Fibroblast of lung (primary cell): Measurements from ENCODE around the gene KCTD8. TPM values are rescaled to one million over a fixed set of nuclear protein-coding genes. Genes with fewer than 3 reads are reported as not detected.

ENCODE experiments used
- DNase-seq, 2 donors: peaks; one replicate each; pipeline versions ENCODE4 v3.0.0 to v3.0.0-alpha.2; 2010; ENCODE audit warnings: low read depth in 2 of 2
- H2AFZ ChIP-seq: 2 replicates; pipeline ENCODE4 v1.5.1; 2012; ENCODE audit warnings: low read length, control low read depth, inconsistent platforms
- H3K27ac ChIP-seq: 2 replicates; pipeline ENCODE4 v1.5.1; 2011; ENCODE audit warnings: low read length, control low read depth; ENCODE audit not compliant: insufficient read depth
- H3K27me3 ChIP-seq: 2 replicates; pipeline ENCODE4 v1.5.1; 2011; ENCODE audit warnings: mild to moderate bottlenecking, low read length; ENCODE audit not compliant: control insufficient read depth, insufficient read depth
- H3K36me3 ChIP-seq: 2 replicates; pipeline ENCODE4 v1.5.1; 2011; ENCODE audit warnings: low read length; ENCODE audit not compliant: control insufficient read depth, insufficient read depth
- H3K4me1 ChIP-seq: 2 replicates; pipeline ENCODE4 v1.5.1; 2011; ENCODE audit warnings: low read length; ENCODE audit not compliant: control insufficient read depth, insufficient read depth; ENCODE audit errors: extremely low read depth
- H3K4me2 ChIP-seq: 2 replicates; pipeline ENCODE4 v1.5.1; 2011; ENCODE audit warnings: low read length, control low read depth; ENCODE audit not compliant: insufficient read depth; ENCODE audit errors: extremely low read depth
- H3K4me3 ChIP-seq, 4 experiments: fragments of 200-600 bp in 1 of 4; sonication (generic) in 1 of 4; replicated peaks in 1 of 4; 2 replicates each; pipeline ENCODE4 v1.5.1; 2011 to 2016; ENCODE audit warnings: low read length in 4 of 4, low read depth in 3 of 4, mild to moderate bottlenecking in 3 of 4, control low read depth in 2 of 4, inconsistent platforms in 1 of 4, mixed read lengths in 1 of 4; ENCODE audit not compliant: insufficient read depth in 1 of 4; ENCODE audit errors: control extremely low read depth in 1 of 4
- H3K79me2 ChIP-seq: 2 replicates; pipeline ENCODE4 v1.5.1; 2012; ENCODE audit warnings: mild to moderate bottlenecking, low read length, inconsistent platforms; ENCODE audit not compliant: control insufficient read depth, insufficient read depth
- H3K9ac ChIP-seq: 2 replicates; pipeline ENCODE4 v1.5.1; 2011; ENCODE audit warnings: mild to moderate bottlenecking, low read length, control low read depth; ENCODE audit not compliant: insufficient read depth
- H3K9me3 ChIP-seq: 2 replicates; pipeline ENCODE4 v1.5.1; 2012; ENCODE audit warnings: low read depth, low read length; ENCODE audit not compliant: control insufficient read depth, insufficient read depth
- H4K20me1 ChIP-seq: 2 replicates; pipeline ENCODE4 v1.5.1; 2011; ENCODE audit warnings: low read length; ENCODE audit not compliant: control insufficient read depth, insufficient read depth; ENCODE audit errors: extremely low read depth
- EZH2 ChIP-seq: IDR thresholded peaks from 2 replicates; pipeline ENCODE4 v1.5.1; 2012; ENCODE audit warnings: low read length, control low read depth, mild to moderate bottlenecking; ENCODE audit errors: missing control alignments
- polyA plus RNA-seq, 2 donors: library from polyadenylated mRNA; depleted of rRNA in 1 of 2; stranded (reverse) in 1 of 2; unstranded in 1 of 2; fragments of >200 nt; gene quantifications; 2 replicates each; pipeline ENCODE4 v1.2.1, GENCODE V29; 2011 to 2012; ENCODE audit warnings: missing spikeins in 1 of 2
- total RNA-seq: library from RNA; depleted of rRNA; stranded (reverse); fragments of >200 nt; gene quantifications from 2 replicates; pipeline ENCODE4 v1.2.1, GENCODE V29; 2014
- TF ChIP-seq, protein P1 (sequence below), 2 donors: IDR thresholded peaks in 1 of 2; conservative IDR thresholded peaks in 1 of 2; 1 replicate in 1 of 2; 2 replicates in 1 of 2; pipeline ENCODE4 v1.5.1; 2011 to 2012; ENCODE audit warnings: low read length in 2 of 2, control low read depth in 1 of 2, inconsistent platforms in 1 of 2, low read depth in 1 of 2, mild to moderate bottlenecking in 1 of 2

The KCTD8 gene
- total and polyA plus RNA-seq, 2 donors (not counting 1 experiment from before 2014, with no cell fraction given) = under 0.01 to 0.09 TPM

GRCh38 chr4:44147571-44148075 lies 301.0 kb downstream of the KCTD8 start:
- H3K4me3 ChIP-seq = no peak overlapping the region
- TF ChIP-seq, protein P1, sequence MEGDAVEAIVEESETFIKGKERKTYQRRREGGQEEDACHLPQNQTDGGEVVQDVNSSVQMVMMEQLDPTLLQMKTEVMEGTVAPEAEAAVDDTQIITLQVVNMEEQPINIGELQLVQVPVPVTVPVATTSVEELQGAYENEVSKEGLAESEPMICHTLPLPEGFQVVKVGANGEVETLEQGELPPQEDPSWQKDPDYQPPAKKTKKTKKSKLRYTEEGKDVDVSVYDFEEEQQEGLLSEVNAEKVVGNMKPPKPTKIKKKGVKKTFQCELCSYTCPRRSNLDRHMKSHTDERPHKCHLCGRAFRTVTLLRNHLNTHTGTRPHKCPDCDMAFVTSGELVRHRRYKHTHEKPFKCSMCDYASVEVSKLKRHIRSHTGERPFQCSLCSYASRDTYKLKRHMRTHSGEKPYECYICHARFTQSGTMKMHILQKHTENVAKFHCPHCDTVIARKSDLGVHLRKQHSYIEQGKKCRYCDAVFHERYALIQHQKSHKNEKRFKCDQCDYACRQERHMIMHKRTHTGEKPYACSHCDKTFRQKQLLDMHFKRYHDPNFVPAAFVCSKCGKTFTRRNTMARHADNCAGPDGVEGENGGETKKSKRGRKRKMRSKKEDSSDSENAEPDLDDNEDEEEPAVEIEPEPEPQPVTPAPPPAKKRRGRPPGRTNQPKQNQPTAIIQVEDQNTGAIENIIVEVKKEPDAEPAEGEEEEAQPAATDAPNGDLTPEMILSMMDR (conservative IDR thresholded peaks at IDR 0.05 in 1 of 2, IDR thresholded peaks at IDR 0.05 in 1 of 2; ENCODE audit: low read depth in 1 of 2, low read length in 2 of 2) = no peak
- TF ChIP-seq EZH2 = no peak
- no peaks in the 10 kb centered on the region for H3K79me2 ChIP-seq
- no peaks in the 10 kb centered on the region for H3K9me3 ChIP-seq
- DNase-seq = no peak
- H3K27me3 ChIP-seq = no peaks in the 10 kb centered on the region
- no peaks in the 10 kb centered on the region for H3K36me3 ChIP-seq
- no peak overlapping the region for H2AFZ ChIP-seq
- H3K4me1 ChIP-seq = no peaks in the 10 kb centered on the region
- no peaks in the 10 kb centered on the region for H4K20me1 ChIP-seq
- no peak overlapping the region for H3K9ac ChIP-seq
- H3K4me2 ChIP-seq = no peak overlapping the region
- no peak overlapping the region for H3K27ac ChIP-seq

DNA sequence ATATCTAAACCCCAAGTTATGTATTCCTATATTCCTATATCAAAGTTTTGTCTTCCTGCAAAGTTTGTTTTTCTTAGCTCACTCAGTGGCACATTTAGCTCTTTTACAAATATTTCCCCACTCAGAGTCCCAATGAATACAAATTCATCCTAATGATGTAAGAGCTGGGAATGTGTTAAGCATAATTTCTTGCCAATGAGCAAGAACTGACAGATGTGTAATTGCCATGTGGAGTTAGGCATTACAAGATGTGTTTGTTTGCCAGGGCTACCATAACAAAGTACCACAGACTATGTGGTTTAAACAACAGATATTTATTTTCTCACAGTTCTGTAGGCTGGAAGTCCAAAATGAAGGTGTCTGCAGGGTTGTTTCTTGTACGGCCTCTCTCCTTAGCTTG lies 302.1 kb downstream of the KCTD8 start:
- no peak overlapping the region for H3K4me2 ChIP-seq
- no peaks in the 10 kb centered on the region for H3K36me3 ChIP-seq
- no peaks in the 10 kb centered on the region for H3K4me1 ChIP-seq
- no peaks in the 10 kb centered on the region for H3K79me2 ChIP-seq
- H2AFZ ChIP-seq = no peak overlapping the region
- no peak overlapping the region for H3K4me3 ChIP-seq
- H3K27ac ChIP-seq = no peak overlapping the region
- no peak overlapping the region for H3K9ac ChIP-seq
- no peaks in the 10 kb centered on the region for H3K27me3 ChIP-seq
- no peaks in the 10 kb centered on the region for H4K20me1 ChIP-seq
- no peak for TF ChIP-seq EZH2
- TF ChIP-seq, protein P1 (conservative IDR thresholded peaks at IDR 0.05 in 1 of 2, IDR thresholded peaks at IDR 0.05 in 1 of 2; ENCODE audit: low read depth in 1 of 2, low read length in 2 of 2) = no peak
- no peak for DNase-seq
- no peaks in the 10 kb centered on the region for H3K9me3 ChIP-seq

DNA sequence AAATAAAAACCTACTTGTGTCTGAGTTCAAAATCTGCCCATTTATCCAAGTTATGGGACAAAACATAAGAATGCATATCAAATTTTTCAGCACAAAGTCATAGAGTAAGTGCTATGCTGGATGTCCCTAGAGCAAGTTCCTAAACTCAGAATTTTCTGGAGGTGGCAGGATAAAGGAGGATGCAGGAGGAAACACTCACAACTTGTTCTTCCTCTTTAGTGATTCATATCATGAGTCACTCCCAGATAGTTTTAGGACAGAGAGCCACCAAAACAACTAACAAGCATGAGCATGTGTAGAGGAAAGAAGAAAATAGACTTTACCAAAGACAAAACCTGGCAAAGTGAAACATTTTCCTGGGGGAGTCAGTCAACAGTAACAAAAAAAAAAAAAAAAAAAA lies 302.7 kb downstream of the KCTD8 start:
- no peak overlapping the region for H3K4me3 ChIP-seq
- no peaks in the 10 kb centered on the region for H3K79me2 ChIP-seq
- no peaks in the 10 kb centered on the region for H3K36me3 ChIP-seq
- no peak overlapping the region for H3K4me2 ChIP-seq
- H3K27ac ChIP-seq = no peak overlapping the region
- no peaks in the 10 kb centered on the region for H3K27me3 ChIP-seq
- H3K4me1 ChIP-seq = no peaks in the 10 kb centered on the region
- peak; percentile 25 to 51 for DNase-seq
- H3K9ac ChIP-seq = no peak overlapping the region
- no peaks in the 10 kb centered on the region for H4K20me1 ChIP-seq
- TF ChIP-seq EZH2 = no peak
- TF ChIP-seq, protein P1 (conservative IDR thresholded peaks at IDR 0.05 in 1 of 2, IDR thresholded peaks at IDR 0.05 in 1 of 2; ENCODE audit: low read depth in 1 of 2, low read length in 2 of 2) = no peak
- no peak overlapping the region for H2AFZ ChIP-seq
- H3K9me3 ChIP-seq = no peaks in the 10 kb centered on the region
